Activated naive CD8-positive, alpha-beta T cell treated with anti-CD3 and anti-CD28 coated beads, Interleukin-2, amount 50 U/mL, for 24 hours (primary cell): ENCODE measurements around the gene KCNJ6.
A peak's percentile ranks its signal among the peaks of the same experiment; 100 is the strongest.
"Not testable (repeated sequence)": the region's sequence is repeated elsewhere in the genome, so short reads cannot be mapped to it uniquely, and the experiment has no call there.

Source experiments
- ATAC-seq: fragments of 150-1000 bp; cut with Tn5 transposase; one replicate; pipeline ENCODE4 v1.10.0; 2021
- DNase-seq: peaks from one replicate; pipeline ENCODE4 v3.0.0; 2021
- H3K27ac Mint-ChIP-seq: one replicate; pipeline ENCODE4 v1.8.0; 2021; ENCODE audit warnings: mild to moderate bottlenecking, mixed read lengths
- H3K27me3 Mint-ChIP-seq: one replicate; pipeline ENCODE4 v1.8.0; 2021; ENCODE audit warnings: mixed read lengths
- H3K36me3 Mint-ChIP-seq: one replicate; pipeline ENCODE4 v1.8.0; 2021; ENCODE audit warnings: low read depth, mixed read lengths
- H3K4me1 Mint-ChIP-seq: one replicate; pipeline ENCODE4 v1.8.0; 2021; ENCODE audit warnings: mixed read lengths
- H3K4me3 Mint-ChIP-seq: one replicate; pipeline ENCODE4 v1.8.0; 2021; ENCODE audit warnings: mild to moderate bottlenecking, moderate library complexity, mixed read lengths
- H3K9me3 Mint-ChIP-seq: one replicate; pipeline ENCODE4 v1.8.0; 2021; ENCODE audit warnings: mixed read lengths

The KCNJ6 gene

DNA sequence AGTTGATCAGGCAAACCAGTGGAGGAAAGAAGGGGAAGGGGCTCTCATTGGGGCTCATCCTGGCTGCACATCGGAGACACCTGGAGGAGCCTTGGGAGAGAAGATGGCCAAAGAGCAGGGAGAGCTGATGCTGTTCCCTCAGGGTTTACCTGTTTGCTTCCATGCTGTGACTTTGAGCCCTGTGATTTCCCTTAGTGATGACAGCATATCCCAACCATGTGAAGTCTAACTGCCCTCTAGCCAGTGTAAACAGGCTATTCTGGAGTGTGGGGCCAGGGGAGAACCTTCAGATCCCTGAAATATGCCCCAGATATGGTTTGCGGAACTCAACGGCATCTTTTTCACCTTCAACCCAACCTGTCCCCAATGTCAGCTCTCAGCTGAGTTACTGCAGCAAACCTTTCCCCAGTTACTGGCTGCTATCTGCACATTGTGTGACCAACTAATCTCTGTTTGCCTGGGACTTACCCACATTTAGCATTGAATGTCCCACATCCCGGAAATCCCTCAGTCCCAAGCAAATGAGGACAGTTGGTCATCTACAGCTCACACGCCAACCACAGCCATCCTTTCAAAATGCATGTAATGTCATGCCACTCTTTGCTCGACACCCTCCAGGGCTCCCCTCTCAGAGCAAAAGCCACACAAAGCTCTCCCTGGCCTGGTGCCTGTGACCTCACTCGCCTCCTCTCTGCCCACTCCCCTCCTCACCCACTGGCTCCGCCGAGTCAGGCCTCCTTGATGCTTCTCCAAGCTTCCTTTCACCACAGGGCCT is 242.3 kb downstream of the KCNJ6 start:
- Mint-ChIP-seq H3K9me3 (no peaks in the 10 kb centered on the region), H3K4me3 (no peak overlapping the region), H3K27ac (no peak overlapping the region), H3K4me1 (no peaks in the 10 kb centered on the region), H3K27me3 (peaks cover 28% of the 10 kb centered on the region), H3K36me3 (no peaks in the 10 kb centered on the region)
- DNase-seq (no peak), ATAC-seq (no peak)

DNA sequence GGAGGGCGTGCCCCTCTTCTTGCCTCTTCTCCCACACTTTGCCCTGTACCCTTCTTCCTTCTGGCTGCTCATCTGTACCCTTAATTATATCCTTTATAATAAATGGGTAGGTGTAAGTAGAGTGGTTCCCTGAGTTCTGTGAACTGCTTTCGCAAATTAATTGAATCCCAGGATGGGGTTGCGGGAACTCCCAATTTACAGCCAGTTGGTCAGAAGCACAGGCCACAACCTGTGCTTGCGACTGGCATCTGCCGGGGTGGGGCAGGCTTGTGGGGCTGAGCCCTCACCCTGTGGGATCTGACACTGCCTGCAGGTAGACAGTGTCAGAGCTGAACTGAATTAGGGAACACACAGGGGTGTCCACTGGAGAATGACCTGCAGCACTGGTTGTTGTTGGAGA is 244.9 kb downstream of the KCNJ6 start:
- no peak for DNase-seq
- H3K36me3 Mint-ChIP-seq: no peaks in the 10 kb centered on the region
- no peaks in the 10 kb centered on the region for H3K4me1 Mint-ChIP-seq
- no peak for ATAC-seq
- no peak overlapping the region for H3K4me3 Mint-ChIP-seq
- peaks cover 20% of the 10 kb centered on the region for H3K27me3 Mint-ChIP-seq
- H3K9me3 Mint-ChIP-seq: no peaks in the 10 kb centered on the region
- H3K27ac Mint-ChIP-seq: no peak overlapping the region

DNA sequence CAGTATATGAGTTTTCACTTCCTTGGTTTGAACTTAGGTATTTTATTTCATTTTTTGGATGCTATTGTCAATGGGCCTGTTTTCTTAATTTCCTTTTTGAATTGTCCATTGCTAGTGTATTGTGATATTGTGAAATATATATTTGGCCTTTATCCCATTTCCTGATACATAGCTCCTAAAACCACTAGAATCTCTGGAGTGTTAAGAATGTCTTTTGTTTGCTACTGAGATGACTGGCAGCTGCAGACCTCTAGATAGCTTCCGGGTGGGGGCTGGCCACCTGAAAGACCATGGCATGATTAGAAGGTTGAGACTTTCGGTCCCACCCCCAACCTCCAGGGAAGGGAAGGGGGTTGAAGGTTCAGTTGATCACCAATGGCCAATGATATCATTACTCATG is 245.4 kb downstream of the KCNJ6 start:
- Mint-ChIP-seq H3K4me3 (no peak overlapping the region), H3K27me3 (peaks cover 20% of the 10 kb centered on the region), H3K27ac (no peak overlapping the region), H3K9me3 (no peaks in the 10 kb centered on the region), H3K4me1 (no peaks in the 10 kb centered on the region), H3K36me3 (no peaks in the 10 kb centered on the region)
- DNase-seq: no peak
- ATAC-seq: no peak

GRCh38 chr21:37669249-37669648 is 247.0 kb downstream of the KCNJ6 start:
- H3K4me3 Mint-ChIP-seq: no peak overlapping the region
- DNase-seq (no peak), ATAC-seq (no peak)
- H3K4me1 Mint-ChIP-seq: no peaks in the 10 kb centered on the region
- no peaks in the 10 kb centered on the region for H3K9me3 Mint-ChIP-seq
- H3K36me3 Mint-ChIP-seq: no peaks in the 10 kb centered on the region
- no peak overlapping the region for H3K27ac Mint-ChIP-seq
- peaks cover 11% of the 10 kb centered on the region for H3K27me3 Mint-ChIP-seq

- H3K4me3 Mint-ChIP-seq: no peak overlapping the region
- DNase-seq (no peak), ATAC-seq (no peak)
- H3K27ac Mint-ChIP-seq: no peak overlapping the region
- H3K4me1 Mint-ChIP-seq: no peaks in the 10 kb centered on the region
- H3K36me3 Mint-ChIP-seq: no peaks in the 10 kb centered on the region
- H3K27me3 Mint-ChIP-seq: peaks cover 8% of the 10 kb centered on the region
- H3K9me3 Mint-ChIP-seq: no peaks in the 10 kb centered on the region
Measured at GRCh38 chr21:37668462-37669239, 247.6 kb downstream of the KCNJ6 start.

GRCh38 chr21:37667380-37667779 is 248.9 kb downstream of the KCNJ6 start:
- H3K4me1 Mint-ChIP-seq: no peaks in the 10 kb centered on the region
- peaks cover 2% of the 10 kb centered on the region for H3K27me3 Mint-ChIP-seq
- no peak for ATAC-seq

DNA sequence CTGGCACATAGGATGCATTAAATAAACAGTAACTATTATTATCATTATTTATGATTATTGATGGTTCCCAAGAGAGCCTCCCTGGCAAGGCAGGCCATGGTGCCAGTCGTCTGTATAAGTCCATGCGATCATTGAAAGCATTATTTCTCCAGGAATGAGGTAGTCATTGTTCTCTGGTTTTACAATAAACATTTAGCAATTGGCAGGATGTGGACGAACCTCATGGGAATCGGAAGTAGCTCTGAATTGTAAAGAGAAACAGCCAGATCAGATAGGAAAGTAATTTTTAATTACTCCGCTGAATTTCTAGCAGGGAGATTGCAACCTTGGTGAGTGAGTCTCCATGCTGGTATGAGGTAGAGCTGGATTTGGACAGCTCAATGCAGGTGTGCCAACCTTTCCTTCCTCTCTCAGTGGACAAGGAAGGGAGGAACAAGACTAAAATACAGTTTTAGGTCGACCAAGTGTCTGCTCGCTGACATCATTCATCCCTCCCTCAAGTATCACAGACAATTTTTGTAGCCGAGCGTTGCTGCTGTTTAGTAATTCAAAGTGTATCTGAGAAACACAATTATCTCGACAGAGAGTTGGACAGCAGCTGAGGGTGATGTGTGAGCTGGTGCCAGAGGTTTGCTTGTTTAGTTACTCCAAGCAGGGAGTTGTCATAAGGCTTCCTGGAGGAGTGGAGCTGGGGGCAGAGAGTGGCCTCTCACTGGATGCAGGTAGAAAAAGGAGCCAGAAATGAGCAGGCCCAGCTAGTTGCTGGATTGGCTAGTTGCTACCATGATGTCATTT is 250.8 kb downstream of the KCNJ6 start:
- Mint-ChIP-seq H3K27me3 (peaks cover 2% of the 10 kb centered on the region), H3K36me3 (no peaks in the 10 kb centered on the region), H3K4me1 (no peaks in the 10 kb centered on the region), H3K27ac (no peak overlapping the region), H3K9me3 (no peaks in the 10 kb centered on the region), H3K4me3 (no peak overlapping the region)
- no peak for DNase-seq
- no peak for ATAC-seq

More at GRCh38 chr21:37667380-37667779, 248.9 kb downstream of the KCNJ6 start:
- H3K27ac Mint-ChIP-seq: no peak overlapping the region
- DNase-seq: no peak
- H3K9me3 Mint-ChIP-seq: no peaks in the 10 kb centered on the region
- no peak overlapping the region for H3K4me3 Mint-ChIP-seq
- no peaks in the 10 kb centered on the region for H3K36me3 Mint-ChIP-seq

- not testable (repeated sequence) for H3K27me3 Mint-ChIP-seq, H3K4me3 Mint-ChIP-seq, H3K4me1 Mint-ChIP-seq, ATAC-seq, DNase-seq, H3K36me3 Mint-ChIP-seq, H3K9me3 Mint-ChIP-seq, H3K27ac Mint-ChIP-seq
Measured at GRCh38 chr21:37662227-37662626, 254.0 kb downstream of the KCNJ6 start.

- ATAC-seq (no peak), DNase-seq (no peak)
- Mint-ChIP-seq H3K4me1 (peaks cover 2% of the 10 kb centered on the region), H3K4me3 (no peak overlapping the region), H3K36me3 (no peaks in the 10 kb centered on the region), H3K27me3 (peaks cover 8% of the 10 kb centered on the region), H3K9me3 (no peaks in the 10 kb centered on the region), H3K27ac (no peak overlapping the region)
Measured at GRCh38 chr21:37660709-37661108, 255.5 kb downstream of the KCNJ6 start.

GRCh38 chr21:37659874-37660273 is 256.4 kb downstream of the KCNJ6 start:
- Mint-ChIP-seq H3K9me3 (no peaks in the 10 kb centered on the region), H3K27me3 (peaks cover 8% of the 10 kb centered on the region), H3K4me3 (no peak overlapping the region), H3K36me3 (no peaks in the 10 kb centered on the region), H3K27ac (no peak overlapping the region), H3K4me1 (peaks cover 2% of the 10 kb centered on the region)
- DNase-seq (no peak), ATAC-seq (no peak)

DNA sequence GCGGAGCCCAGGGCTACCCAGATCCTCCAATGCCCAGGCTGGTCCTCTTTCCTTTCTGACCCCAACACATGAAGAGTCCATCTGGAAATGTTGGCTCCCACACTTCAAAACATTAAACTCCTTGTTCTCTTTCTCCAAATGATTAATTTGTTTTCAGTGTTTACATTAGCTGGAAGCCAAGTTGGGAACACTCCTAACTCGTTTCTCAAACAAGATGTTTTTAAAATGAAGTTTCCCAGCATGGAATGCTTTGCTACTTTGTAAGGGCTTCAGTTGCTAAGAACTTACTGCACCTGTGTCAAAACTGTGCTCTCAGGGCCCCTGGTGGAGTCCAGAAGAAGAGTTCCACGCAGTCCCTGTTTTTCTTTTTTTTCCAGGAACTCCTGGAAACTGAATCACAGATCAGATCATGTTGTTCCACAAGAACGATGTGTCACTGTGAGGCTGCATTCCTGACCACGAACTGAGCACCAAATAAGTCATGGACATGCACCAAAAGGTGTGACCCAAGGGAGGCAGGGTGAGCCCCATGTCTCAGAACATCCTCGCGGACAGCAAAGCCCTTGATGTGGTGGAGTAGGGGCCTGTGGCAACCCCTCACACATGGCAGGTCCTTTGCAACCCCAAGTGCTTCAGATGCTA is 257.3 kb downstream of the KCNJ6 start:
- Mint-ChIP-seq H3K27me3 (peaks cover 7% of the 10 kb centered on the region), H3K4me1 (peaks cover 2% of the 10 kb centered on the region), H3K9me3 (no peaks in the 10 kb centered on the region), H3K27ac (no peak overlapping the region), H3K4me3 (no peak overlapping the region), H3K36me3 (no peaks in the 10 kb centered on the region)
- DNase-seq: no peak
- ATAC-seq: peak; percentile 15

- no peak for DNase-seq
- H3K4me3 Mint-ChIP-seq: no peak overlapping the region
- H3K36me3 Mint-ChIP-seq: no peaks in the 10 kb centered on the region
- ATAC-seq: no peak
- peaks cover 7% of the 10 kb centered on the region for H3K27me3 Mint-ChIP-seq
- no peaks in the 10 kb centered on the region for H3K9me3 Mint-ChIP-seq
- H3K4me1 Mint-ChIP-seq: peaks cover 2% of the 10 kb centered on the region
- no peak overlapping the region for H3K27ac Mint-ChIP-seq
Measured at GRCh38 chr21:37658121-37658816, 258.0 kb downstream of the KCNJ6 start.

DNA sequence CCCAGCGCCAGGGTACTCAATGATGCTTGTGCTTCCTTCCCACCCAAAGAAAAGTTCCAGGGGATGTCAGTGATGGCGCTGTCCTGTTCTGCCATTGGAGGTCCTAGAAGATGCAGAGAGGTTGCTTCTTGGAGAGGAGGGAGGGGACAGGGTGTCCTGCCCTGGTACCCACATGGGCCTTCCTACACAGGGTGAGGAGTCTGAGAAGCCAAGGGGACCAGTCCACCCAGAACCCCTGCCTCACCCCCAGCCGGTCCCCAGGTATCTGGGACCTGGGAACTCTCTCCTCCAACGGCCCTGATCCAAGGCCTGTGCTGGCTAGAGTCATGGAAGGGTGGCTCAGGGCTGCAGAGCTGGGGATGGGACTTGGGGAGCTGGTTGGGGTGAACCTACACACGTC is 259.4 kb downstream of the KCNJ6 start:
- no peak overlapping the region for H3K4me3 Mint-ChIP-seq
- peaks cover 7% of the 10 kb centered on the region for H3K27me3 Mint-ChIP-seq
- H3K27ac Mint-ChIP-seq: no peak overlapping the region
- DNase-seq: no peak
- H3K4me1 Mint-ChIP-seq: peaks cover 2% of the 10 kb centered on the region
- no peak for ATAC-seq
- no peaks in the 10 kb centered on the region for H3K9me3 Mint-ChIP-seq
- H3K36me3 Mint-ChIP-seq: no peaks in the 10 kb centered on the region
